Left colon (tissue), 2 donors: ENCODE results near the gene NOXO1. TPM values are rescaled to one million over a fixed set of nuclear protein-coding genes. Genes with fewer than 3 reads are reported as not detected.

ENCODE experiments used
- ATAC-seq: fragments of 200-7000 bp; cut with Tn5 transposase; one replicate; pipeline ENCODE4 v1.9.1; 2020; ENCODE audit warnings: mild to moderate bottlenecking, moderate library complexity
- DNase-seq, 2 donors: peaks; one replicate each; pipeline ENCODE4 v3.0.0-alpha.2; 2020
- intact Hi-C, 2 donors: fragments of 100-400 bp; cut with DNase I in 1 of 2; cut with micrococcal nuclease in 1 of 2; formaldehyde crosslinking; loops; one replicate each; pipeline versions ENCODE4 v1.11.2 to v1.14.0; 2022; cut with DNase I, micrococcal nuclease
- long read RNA-seq: library from polyadenylated mRNA; unstranded; transcript quantifications from one replicate; pipeline ENCODE4 v2.0.0, GENCODE V29; 2021
- total RNA-seq, 2 donors: library from RNA; stranded (reverse); fragmentation: NEBNext Ultra II Directional; extraction: Animal tissue kit (Norgen Biotek cat#: 25700); gene quantifications; one replicate each; pipeline ENCODE4 v1.2.1, GENCODE V29; 2021
- donor health status: DM: no; HTN: no; CAD: no.
- donor health status: DM: yes; HTN: yes; CAD: no.

Gene NOXO1, protein sequence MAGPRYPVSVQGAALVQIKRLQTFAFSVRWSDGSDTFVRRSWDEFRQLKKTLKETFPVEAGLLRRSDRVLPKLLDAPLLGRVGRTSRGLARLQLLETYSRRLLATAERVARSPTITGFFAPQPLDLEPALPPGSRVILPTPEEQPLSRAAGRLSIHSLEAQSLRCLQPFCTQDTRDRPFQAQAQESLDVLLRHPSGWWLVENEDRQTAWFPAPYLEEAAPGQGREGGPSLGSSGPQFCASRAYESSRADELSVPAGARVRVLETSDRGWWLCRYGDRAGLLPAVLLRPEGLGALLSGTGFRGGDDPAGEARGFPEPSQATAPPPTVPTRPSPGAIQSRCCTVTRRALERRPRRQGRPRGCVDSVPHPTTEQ
- 10 to 100 TPM; 34.6 to 49.0 TPM for total RNA-seq
- long read RNA-seq, transcript NOXO1-202 (8 exons, 1,539 nt) = major isoform, 5 of 12 reads
- long read RNA-seq, partial matches to known transcripts = 2 of 12 reads
- long read RNA-seq, other reads (novel, unspliced or antisense) = 3 of 12 reads

DNA sequence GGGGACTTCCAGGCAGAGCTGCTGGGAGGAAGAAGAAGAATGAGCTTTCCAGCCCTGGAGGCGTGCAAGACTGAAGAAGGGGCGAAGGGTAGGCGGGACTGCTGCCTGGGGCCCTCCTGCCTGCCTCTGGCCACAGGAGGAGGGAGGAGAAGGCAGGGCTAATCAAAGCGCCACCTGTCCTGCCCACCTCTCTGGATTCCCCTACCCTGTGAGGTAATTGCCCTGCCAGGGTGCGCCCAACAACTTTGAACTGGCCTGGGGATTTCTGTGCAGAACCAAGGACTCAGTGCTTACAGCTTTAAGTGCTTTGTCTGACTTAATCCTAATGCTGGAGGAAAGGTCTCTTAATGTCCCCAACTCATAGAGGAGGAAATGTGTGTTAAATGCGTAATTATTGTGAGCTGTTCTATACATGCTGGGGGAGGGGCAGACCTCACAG lies at the start of gene NOXO1:
NOXO1 (minus strand) TSS at position 72 of the 439 bp plus-strand sequence. CDS start 290 bp downstream, outside the sequence.
- ATAC-seq = peak; percentile 44
- intact Hi-C loops = no loop called here
- DNase-seq = peak; percentile 81 to 89

DNA sequence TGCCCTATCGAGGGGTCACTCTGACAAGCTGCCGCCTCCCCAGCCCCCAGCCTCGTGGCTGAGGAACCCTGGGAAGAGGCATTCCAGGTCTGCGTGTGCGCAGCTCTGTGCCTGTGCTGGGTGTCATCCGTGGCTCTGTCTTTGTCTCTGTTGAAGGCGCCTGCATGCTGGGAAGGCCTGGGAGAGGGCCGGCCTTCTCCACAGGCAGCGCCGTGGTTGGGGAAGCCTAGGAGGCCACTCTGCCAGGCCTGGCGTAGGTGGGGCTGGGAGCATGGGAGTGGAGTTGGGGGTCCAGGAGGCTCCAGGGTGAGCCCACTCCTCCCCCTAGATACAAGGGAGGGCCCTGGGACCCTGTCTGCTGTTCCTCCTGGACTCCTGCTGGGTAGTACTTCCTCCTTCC lies 48.8 kb upstream of the NOXO1 start:
- ATAC-seq (no peak), DNase-seq (no peak)
- intact Hi-C loops = no loop called here

DNA sequence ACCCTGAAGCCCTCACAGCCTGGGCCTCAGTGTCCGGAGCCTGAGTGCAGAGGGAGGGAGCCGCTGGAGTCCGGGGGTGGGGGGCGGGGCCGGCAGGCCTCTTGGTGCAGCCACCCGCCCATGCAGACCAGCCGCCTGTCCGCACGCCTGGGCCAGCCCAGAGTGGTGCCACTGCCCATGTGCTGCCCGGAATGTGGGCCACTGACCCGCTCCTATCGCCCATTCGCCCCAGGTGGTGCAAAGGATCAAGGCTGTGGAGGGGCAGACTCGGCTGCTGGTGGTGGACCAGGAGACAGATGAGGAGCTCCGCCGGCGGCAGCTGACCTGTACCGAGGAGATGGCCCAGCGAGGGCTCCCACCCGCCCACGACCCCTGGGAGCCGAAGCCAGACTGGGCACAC lies 48.1 kb upstream of the NOXO1 start:
- intact Hi-C loops = loop anchor here in 1 of 2 donors (5.0 kb wide), 1 partner anchor 113 kb away; no protein-coding TSS in a partner anchor
- ATAC-seq (no peak), DNase-seq (no peak)

DNA sequence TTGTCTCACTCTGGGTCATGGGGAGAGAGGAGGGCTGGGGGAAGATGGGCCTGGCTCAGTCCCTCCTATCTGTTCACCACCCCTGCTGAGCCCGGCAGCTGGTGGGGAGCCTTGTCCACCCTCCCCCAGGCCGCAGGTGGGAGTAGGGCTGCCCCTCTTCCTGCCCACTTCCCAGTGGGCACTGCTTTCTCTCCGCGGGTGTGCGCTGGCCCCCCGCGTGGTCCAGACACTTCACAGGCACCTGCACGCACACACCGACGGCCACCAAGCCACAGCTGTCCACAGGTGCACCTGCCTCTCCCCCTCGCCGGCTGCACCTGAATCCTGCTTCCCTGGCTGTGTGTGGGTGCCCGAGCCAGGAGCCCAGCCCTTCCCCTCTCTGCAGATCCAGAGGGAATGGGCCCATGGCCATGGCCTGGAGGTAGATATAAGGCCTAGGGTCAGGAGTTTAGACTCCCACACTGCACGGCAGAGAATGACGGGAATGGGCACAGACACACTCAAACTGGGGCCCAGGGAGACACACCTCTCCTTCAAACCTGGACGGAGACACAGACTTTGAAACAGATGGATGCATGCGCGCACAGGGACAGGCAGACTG lies 47.5 kb upstream of the NOXO1 start:
- DNase-seq = no peak
- intact Hi-C loops = loop anchor here in 1 of 2 donors (5.0 kb wide), 1 partner anchor 114 kb away; no protein-coding TSS in a partner anchor
- no peak for ATAC-seq

DNA sequence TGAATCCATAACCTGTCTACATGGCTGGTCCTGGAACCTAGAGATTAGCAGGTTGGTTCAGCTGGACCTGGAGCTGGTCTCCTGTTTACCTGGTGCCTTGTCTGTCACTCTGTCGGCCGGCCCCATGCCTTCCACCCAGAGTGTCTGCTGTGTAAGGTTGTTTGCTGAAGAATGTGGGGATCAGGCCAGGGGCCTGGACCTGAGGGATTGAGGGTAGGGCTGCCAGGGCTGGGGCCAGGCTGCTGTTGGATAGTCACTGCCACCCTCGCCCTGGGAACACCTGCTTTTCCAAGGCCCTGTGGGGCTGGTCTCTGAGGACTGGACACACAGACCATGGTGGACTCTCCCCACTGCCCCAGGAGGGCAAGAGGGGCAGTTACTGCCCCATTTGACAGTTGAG lies 46.9 kb upstream of the NOXO1 start:
- no peak for ATAC-seq
- no peak for DNase-seq
- intact Hi-C loops = loop anchor here in 1 of 2 donors (5.0 kb wide), 1 partner anchor 114 kb away; no protein-coding TSS in a partner anchor

DNA sequence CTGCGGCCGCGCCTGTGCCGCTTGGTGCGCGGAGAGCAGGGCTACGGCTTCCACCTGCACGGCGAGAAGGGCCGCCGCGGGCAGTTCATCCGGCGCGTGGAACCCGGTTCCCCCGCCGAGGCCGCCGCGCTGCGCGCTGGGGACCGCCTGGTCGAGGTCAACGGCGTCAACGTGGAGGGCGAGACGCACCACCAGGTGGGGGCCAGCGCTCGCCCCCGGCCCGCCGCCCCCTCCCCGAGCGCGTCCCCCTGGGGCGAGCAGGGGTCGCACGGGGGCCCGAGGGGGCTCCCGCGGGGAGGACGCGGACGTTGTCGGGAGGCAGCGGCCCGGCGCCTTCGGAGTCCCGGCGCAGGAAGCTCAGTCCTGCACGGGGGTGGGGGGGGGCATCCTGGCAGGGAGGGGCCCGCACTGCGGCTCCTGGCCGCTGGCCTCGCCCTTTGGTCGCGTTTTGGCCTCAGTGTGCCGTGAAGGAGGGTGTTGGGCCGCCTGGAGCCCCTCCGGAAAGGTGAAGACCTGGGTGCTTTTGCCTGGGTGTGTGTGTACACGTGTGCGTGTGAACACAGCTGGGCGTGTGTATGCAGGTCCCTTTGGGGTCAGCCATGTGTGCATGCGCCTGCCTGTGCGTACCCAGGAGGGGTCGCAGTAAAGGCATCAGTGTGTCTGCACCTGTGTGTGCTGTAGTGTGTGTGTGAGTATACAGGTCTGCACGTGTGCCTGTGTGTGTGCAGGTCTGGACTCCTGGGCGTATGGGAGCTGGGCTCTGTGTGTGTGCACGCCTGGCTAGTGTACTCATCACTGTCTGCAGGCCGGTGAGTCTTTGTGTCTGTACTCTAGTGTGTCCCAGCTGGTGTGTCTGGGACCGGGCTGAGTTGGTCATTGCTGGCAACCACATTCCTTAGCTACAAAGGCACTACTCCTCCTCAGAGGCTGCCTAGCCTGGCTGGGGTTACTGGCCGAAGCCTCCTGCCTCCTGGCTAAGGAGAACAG lies 46.0 kb upstream of the NOXO1 start:
- ATAC-seq (peak; percentile 20), DNase-seq (peak in 1 of 2 donors; percentile 21)
- intact Hi-C loops = loop anchor here in 1 of 2 donors (5.0 kb wide), 1 partner anchor 115 kb away; no protein-coding TSS in a partner anchor

DNA sequence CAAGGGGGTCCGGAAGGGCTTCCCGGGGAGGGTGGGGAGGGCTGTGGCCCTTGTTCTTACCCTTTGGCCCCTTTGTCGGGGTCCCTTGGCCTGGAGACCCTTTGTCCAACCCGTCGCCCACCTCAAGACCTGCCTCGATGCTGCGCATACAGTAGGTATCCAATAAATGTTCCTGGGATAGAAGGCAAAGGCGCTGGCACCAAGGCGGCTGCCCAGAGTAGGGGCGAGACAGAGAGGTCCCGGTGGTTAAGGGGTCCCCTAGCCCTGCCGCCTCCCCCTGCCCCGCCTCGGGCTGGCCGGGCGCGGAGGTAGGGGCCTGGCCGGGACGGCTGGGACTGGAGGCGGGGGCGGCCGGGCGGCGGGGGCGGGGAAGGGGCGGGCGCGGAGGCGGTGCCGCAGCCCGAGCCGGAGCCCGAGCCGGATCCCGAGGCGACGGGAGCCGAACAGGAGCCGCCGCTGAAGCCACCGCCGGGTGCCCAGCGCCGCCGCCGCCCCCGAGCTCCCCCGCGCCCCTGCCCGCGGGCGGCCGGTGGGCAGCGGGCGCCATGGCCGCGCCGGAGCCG lies 45.3 kb upstream of the NOXO1 start, which contains the start of gene NHERF2:
NHERF2 (plus strand) TSS at position 442 of the 563 bp plus-strand sequence; CDS start at position 546, 104 bp downstream.
- intact Hi-C loops = loop anchor here in 1 of 2 donors (5.0 kb wide), 1 partner anchor 116 kb away; no protein-coding TSS in a partner anchor
- ATAC-seq (peak; percentile 33), DNase-seq (no peak)

DNA sequence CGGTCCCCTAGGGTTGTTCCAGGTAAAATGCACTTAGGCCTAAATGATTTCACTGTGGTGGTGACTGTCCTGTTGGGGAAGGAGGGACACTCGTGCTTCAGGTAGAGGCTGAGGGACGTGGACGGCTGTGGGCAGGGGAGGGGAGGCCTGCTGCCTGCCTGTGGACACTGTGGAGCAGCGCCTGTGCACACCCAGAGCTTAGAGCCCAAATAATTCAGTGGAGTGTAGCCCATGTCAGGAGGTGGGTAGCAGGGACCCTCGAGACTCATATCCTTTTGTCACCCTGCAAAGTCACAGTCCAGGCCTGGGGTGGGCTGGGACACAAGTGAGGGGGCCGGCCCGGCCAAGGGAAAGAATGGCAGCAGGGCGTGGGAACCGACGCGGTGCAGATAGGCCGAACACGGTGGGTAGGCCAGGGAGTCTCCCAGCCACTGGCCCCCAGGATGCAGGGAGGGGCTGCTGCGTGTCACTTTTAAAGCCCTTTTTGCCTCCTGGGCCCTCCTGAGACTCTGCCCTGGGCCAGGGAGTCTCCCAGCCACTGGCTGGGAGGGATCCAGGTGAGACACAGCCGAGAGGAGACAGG lies 44.7 kb upstream of the NOXO1 start:
- DNase-seq (no peak), ATAC-seq (no peak)
- intact Hi-C loops = loop anchor here in 1 of 2 donors (5.0 kb wide), 1 partner anchor 116 kb away; no protein-coding TSS in a partner anchor

DNA sequence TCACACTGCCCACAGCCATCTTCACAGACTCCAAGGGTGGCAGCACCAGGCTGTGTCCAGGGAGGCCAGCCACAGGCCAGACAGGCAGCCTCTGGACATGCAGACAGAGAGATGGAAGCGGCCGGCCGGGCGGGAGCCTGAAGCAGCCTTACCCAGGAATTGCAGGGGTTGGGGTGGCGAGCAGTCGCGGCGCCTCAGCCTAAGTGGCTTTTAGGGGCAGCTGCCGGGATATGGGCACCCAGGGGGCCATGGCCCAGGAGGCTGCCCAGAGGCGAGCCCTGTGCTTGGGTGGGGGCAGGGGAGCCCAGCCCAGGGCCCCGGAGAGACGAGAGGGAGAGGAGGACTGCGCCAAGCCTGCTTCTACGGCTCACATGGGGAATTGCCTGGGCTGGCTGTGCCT lies 44.0 kb upstream of the NOXO1 start:
- intact Hi-C loops = loop anchor here in 1 of 2 donors (5.0 kb wide), 1 partner anchor 117 kb away; no protein-coding TSS in a partner anchor
- no peak for DNase-seq
- ATAC-seq = no peak

DNA sequence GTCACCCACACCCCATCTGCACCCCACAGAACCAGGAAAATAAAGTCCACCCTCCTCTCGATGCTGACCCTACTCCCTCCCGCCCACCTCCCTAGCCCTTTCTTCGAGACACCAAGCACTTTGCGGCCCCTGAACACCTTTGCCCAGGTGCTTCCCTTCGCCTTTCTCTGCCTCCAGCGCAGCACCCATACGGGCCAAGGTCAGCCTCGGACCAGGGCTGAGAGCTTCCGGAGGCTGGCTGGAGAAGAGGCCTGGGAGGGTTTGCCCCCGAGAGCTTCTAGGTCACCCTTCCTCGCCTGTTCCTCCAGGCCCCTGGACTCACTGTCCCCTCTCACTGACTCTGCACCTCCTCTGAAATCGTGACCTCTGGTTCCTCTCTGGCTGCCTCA lies 42.8 kb upstream of the NOXO1 start:
- DNase-seq (no peak), ATAC-seq (no peak)
- intact Hi-C loops = no loop called here

DNA sequence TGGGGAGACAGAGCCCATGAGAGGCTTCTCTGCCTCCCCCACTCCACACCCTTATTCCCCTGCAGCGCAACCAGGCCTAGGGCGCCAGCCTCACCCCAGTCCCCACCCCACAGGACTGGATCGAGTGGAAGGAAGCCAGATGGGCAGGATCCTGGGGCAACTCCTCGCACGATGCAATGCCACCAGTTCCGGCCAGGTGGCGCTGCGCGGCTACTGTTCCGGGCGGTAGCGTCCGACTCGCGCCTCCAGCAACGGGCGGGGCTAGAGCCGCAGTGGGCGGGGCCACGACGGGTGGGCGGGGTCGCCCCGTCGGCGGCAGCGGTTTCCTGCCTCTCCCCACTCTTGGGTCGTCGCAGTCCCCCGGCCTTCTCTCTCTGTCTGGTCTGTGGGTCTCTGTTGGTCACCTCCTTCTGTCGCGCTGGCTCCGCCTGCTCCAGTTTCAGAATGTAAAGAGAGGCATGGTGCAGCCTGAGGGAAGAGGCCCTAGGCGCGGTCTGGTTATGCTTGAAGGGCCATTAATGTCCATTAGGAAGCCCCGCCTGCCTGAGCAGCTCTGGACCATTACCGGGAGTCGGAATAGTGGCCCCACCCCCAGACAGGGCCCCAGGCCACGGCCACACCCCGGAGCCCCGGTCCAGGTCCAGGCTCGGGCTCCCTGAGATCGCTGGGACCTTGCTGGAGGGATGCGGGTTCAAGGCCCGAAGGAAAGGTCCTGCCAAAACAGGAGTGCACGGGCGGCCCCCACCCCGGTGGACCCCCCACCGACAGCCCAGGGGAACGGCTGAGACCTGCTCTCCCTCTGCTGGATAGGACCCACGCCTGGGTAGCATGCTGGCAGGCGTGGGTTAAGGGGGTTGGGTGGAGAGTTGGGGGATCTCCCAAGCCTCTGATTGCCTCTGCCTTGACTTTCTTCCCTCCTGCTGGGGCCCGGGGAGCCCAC lies 42.1 kb upstream of the NOXO1 start:
- intact Hi-C loops = no loop called here
- DNase-seq = peak; percentile 89 to 95

DNA sequence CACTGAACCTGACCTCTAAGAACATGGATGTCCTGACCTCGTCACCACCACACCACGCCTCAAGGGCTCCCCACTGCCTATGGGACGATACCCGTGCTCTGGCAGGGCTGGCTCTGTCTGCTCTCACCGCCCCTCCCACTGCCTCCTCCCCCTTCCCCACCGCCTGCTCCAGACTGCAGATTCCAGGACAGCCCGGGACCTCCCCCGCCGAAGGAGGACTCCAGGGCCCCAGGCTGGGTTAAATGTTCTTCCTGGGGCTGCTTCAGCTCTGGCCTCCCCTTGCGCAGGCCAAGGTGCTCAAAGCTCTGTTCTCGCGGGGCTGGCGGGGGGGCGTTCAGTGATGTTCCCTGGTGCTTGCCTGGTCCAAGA lies 41.4 kb upstream of the NOXO1 start:
- DNase-seq (no peak), ATAC-seq (peak; percentile 24)
- intact Hi-C loops = no loop called here

More for the DNA sequence above, 42.1 kb upstream of the NOXO1 start:
- ATAC-seq = peak; percentile 79

DNA sequence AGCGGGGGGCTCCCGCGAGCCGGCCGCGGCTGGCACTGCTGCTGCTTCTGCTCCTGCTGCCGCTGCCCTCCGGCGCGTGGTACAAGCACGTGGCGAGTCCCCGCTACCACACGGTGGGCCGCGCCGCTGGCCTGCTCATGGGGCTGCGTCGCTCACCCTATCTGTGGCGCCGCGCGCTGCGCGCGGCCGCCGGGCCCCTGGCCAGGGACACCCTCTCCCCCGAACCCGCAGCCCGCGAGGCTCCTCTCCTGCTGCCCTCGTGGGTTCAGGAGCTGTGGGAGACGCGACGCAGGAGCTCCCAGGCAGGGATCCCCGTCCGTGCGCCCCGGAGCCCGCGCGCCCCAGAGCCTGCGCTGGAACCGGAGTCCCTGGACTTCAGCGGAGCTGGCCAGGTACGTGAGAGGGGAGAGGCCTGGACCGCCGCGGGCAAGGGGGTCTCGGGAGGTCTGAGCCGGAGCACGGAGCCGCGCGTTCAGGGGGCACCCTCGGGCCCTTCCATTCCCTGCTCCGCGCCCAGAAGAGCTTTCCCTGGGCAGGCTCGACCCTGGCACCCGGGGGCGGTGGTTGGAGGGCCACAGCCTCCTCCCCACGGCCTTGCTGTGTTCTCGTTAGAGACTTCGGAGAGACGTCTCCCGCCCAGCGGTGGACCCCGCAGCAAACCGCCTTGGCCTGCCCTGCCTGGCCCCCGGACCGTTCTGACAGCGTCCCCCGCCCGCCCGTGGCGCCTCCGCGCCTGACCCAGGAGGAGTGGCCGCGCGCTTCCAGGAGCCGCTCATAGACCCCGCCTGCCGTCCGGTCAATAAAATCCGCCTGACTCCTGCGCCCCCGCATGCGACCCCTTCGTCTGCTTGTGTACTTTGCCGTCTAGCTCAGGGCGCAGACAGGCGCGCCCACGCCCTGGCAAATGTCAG lies 38.9 kb upstream of the NOXO1 start:
- peak in 1 of 2 donors; percentile 36 for DNase-seq
- ATAC-seq = no peak
- intact Hi-C loops = no loop called here

DNA sequence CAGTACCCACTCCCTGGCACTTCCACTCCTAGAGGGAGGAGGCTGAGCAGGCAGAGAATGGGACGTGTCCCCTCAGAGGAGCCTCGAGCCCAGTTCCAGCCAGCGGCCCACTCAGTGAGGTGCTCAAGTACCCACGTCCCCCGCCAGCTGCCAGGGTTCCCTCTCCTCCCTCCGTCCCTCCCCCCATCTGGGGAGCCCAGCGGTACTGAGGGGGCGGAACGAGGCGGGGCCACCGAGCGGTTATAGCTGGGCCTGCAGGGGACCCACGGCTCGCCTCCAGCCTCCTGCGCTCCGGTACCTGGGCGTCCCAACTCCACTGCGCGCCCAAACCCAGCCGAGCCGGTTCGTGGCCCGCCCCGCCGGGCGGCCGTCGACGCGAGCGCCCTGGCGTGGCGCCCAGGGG lies 38.2 kb upstream of the NOXO1 start, which contains the start of gene NPW:
NPW (plus strand) TSS at position 268 of the 403 bp plus-strand sequence.
- DNase-seq (peak in 1 of 2 donors; percentile 38), ATAC-seq (no peak)
- intact Hi-C loops = no loop called here

DNA sequence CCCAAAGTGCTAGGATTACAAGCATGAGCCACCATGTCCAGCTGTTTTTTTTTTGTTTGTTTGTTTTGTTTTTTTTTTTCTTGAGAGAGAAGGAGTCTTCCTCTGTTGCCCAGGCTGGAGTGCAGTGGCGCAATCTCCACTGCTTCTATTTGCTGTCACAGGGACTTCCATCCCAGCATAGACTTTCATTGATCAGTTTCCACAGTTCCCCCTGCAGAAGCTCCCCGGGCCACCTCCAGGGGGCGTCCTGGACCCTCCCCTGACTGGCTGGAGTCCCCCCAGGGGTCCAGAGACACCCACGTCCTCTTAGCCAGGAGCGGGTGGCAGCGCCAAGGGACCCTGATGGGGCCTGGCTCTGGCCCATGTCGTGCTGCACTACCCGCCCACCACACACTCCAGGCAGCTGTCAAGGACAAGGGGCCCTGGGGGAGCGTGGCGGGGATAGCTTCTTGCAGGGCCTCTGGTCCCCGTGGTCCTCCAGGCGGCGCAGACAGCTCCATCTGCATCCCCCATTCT lies 35.2 kb upstream of the NOXO1 start:
- ATAC-seq (no peak), DNase-seq (no peak)
- intact Hi-C loops = no loop called here

DNA sequence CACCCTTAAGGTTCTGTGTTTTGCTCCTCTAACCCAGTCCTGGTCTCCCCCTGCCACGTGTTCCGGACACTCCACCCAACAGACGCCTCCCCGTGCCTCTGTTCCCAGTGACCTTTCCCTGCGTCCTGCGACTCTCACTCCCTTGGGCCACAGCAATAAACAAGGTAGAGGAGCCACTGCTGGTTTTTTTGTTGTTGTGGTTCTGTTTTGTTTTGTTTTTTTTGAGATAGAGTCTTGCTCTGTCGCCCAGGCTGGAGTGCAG lies 34.6 kb upstream of the NOXO1 start:
- DNase-seq (peak in 1 of 2 donors; percentile 27), ATAC-seq (peak; percentile 35)
- intact Hi-C loops = no loop called here
